ENCODE results near the gene STARD13.

Gene STARD13

DNA sequence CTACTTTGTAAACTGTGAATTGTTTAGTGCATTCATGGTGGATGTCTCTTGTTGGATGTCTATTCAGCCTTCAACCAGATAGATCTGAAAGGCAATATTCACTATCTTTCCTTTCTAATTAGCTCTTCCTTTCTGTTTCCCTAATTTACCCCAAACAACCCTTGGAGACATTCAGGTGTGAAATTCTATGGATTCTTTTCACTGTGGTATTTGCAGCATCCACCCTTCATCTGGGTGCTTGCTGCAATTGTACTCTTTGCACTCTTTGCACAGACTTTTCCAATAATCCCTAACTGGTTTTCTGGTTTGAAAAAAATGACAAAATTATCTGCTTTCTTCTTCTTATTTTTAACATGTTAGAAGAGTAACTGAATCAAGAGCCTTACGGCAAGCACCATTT lies 212.8 kb downstream of the STARD13 start:
- no peak for DNase-seq

DNA sequence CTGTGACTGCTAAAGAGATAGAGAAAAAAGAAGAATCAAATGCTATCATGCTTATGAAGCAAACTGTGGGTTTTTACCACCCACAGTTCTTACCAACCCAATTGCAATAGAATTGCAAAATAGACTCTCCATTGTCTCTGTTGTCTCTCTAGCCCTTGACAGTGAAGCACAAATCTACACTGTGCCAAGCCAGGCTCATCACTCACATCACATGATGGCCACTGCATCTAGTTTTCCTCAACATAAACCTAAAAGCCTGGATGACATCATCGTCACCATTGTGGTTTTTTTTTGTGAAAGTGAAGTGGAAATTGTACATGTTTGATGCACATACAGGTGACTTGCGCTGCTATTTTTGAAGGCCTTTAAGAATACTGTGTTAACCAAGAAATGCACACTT lies 213.3 kb downstream of the STARD13 start:
- no peak for DNase-seq

DNA sequence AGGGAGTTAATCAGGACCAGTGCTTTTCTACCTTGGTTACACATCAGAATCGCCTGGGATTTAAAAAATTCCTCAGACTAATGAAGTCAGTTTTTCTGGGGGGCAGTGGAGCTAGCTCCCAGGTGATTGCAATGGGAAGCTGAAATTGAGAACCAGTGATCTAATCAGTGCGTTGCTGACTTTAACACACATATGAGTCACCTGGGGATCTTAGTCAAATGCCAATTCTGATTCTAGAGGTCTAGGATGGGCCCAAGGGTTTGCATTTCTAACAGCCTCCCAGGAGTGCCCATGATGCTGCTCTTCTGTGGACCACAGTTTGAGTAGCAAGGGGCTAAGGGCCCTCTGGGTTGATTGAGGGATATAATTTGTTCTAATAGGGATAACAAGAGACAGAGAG lies 214.8 kb downstream of the STARD13 start:
- no peak for DNase-seq

- DNase-seq: no peak
These were observed 216.2 kb downstream of the STARD13 start for GRCh38 chr13:33069365-33069764.

DNA sequence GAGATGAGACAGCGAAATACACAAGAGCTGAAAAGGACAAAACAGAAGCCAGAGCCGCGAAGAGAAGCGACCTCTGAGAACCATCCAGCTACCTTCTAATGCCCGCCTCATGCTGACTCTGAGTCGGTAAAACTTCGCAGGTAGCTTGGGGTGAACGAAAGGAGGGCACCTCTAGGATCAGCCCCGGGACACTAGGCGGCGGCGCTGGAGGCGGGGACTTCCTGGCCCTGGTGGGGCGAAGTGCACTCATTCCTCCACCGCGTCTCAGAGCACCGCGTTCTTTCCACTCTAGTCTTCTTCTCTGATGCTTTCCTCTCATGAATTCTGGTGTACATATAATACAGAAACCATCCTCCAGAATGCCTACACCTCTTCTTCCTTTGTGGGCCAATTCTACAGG lies 219.2 kb downstream of the STARD13 start:
- DNase-seq: no peak

GRCh38 chr13:33060815-33061214 lies 224.7 kb downstream of the STARD13 start:
- DNase-seq: no peak

DNA sequence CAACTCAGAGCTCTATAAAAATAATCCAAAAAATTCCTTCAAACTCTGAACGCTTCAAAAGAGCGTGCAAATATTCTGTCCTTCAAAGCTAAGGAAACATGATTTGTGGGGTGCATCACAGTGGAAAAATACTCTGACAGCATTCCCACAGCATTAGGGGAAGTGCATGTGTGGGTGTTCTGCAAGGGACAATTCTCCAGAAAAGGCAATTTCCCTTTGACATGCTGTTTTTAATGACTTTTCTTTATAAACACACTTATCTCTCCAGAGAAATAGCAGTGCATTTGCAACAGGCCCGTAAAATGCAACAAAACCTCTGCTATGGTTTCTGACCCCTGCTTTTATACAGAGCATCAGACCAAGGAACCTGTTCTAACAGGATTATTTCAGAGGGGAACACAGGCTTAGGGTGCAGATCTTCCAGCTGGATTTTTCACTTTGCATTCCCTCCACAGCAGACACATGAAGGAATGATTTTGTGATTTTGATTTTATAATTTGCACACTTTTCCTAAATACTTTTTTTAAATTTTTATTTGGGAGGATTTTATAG lies 226.7 kb downstream of the STARD13 start:
- no peak for DNase-seq

DNA sequence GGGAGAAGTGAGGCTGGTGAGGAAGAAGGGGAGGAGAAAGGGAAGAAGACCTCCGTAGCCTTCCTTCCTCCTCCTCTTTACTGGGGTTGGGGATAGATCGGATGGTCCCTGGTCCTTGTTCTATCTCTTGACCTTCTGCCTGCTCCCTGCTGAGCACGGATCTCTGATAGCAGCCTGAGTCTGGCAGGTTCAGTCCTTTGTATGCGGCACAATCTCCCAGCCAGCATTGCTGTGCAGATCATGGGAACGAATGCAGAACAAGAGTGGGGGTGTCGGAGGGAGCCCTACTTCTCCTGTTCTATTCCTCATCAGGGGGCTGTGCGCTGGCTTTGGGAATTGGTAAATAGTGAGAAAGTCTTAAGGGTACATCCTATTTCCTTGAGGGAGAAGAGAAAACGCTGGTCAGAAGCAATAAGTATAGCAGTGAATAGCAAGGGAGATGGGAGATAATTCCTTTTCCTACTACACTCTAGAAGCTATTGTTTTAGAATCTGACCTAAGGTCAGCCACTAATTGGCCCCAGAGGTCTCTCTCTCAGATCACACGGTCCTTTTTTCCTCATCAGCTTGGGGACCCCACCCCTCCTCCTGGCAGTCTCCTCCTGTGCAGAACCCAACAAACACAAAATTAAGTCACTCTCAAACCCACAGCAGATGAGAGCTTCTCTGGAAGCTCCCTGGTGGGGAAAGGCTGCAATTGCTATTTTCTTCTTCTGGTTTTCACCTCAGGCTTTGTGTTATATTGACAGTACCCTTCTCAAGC lies 228.4 kb downstream of the STARD13 start:
- no peak for DNase-seq

DNA sequence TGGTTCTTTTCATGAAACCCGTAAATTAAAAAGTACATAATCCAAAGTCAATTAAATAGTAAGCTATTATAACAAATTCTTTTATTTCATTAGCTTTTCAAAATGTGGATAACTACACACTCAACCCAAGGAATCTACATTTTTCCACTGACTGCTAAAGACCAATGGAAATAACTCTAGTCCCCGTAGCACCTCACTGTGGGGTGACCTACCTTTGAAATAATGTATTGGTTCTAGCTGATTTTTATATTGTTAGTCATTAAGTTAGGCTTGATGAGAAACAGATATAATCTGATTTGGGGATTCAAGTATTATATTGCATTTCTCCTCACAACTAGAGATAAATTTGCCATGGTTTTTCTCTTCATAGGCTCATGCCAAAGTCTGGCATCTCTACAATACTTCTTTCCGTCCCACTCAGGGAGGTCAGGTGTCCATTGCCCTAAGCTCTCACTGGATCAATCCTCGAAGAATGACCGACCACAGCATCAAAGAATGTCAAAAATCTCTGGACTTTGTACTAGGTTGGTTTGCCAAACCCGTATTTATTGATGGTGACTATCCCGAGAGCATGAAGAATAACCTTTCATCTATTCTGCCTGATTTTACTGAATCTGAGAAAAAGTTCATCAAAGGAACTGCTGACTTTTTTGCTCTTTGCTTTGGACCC lies 232.0 kb downstream of the STARD13 start:
- no peak for DNase-seq
